HCT116 (cell line): ENCODE measurements around the gene HMGB4. TPM values are rescaled to one million over a fixed set of nuclear protein-coding genes. Genes with fewer than 3 reads are reported as not detected.

Experiments used
- ATAC-seq: fragments of 200-7000 bp; cut with Tn5 transposase; 2 replicates; pipeline ENCODE4 v1.9.1; 2020; ENCODE audit warnings: mild to moderate bottlenecking, moderate library complexity
- BruUV-seq: library from RNA; stranded (reverse); fragments of 400-500 nt; replicated peaks from 2 replicates; lab custom pipeline; 2021; lab: Mats Ljungman, UMichigan
- CTCF ChIA-PET: fragments of 300-600 bp; sonication (Branson Sonifier 250); formaldehyde crosslinking; loops from one replicate; lab custom pipeline; 2021; ENCODE audit warnings: antibody characterized with exemption; lab: Charles Lee
- POLR2A ChIA-PET: fragments of 300-600, 350-600 bp; sonication (Branson Sonifier 250); formaldehyde crosslinking; loops from one replicate; lab custom pipeline; 2021; ENCODE audit warnings: antibody characterized with exemption; lab: Charles Lee
- RAD21 ChIA-PET, 2 experiments: fragments of 300-600 bp; sonication (Branson Sonifier 250); formaldehyde crosslinking; loops; one replicate each; lab custom pipeline; 2023; ENCODE audit warnings: low total read pairs in 2 of 2; ENCODE audit not compliant: uncharacterized antibody in 2 of 2, unreplicated experiment in 2 of 2, low non-redundant PET in 1 of 2; lab: Charles Lee
- DNase-seq: peaks from one replicate; pipeline ENCODE4 v3.0.0-alpha.2; 2010; ENCODE audit warnings: low read depth, low spot score
- H2AFZ ChIP-seq: fragments of 200-600 bp; shearing (Covaris generic), sonication (generic); 2 replicates; pipeline ENCODE4 v1.6.1; 2017; ENCODE audit warnings: low read depth, mixed run types, mixed read lengths, antibody characterized with exemption, low read length; ENCODE audit not compliant: poor library complexity, severe bottlenecking
- H3K27ac ChIP-seq: 2 replicates; pipeline ENCODE4 v1.5.1; 2012; ENCODE audit warnings: low read depth, low read length
- H3K27me3 ChIP-seq: fragments of 200-600 bp; sonication (generic); 2 replicates; pipeline ENCODE4 v1.6.1; 2016; ENCODE audit warnings: mixed run types, low read length, mixed read lengths; ENCODE audit not compliant: insufficient read depth
- H3K36me3 ChIP-seq, 2 experiments: fragments of 200-500 bp in 1 of 2; fragments of 200-600 bp in 1 of 2; sonication (Bioruptor generic) in 1 of 2; sonication (generic) in 1 of 2; 2 replicates each; pipeline versions ENCODE4 v1.5.1 to v1.6.1; 2014 to 2016; ENCODE audit warnings: low read length in 2 of 2, inconsistent platforms in 1 of 2, mixed read lengths in 1 of 2, mixed run types in 1 of 2; ENCODE audit not compliant: insufficient read depth in 2 of 2, control insufficient read depth in 1 of 2
- H3K4me1 ChIP-seq, 2 experiments: fragments of 200-600 bp in 1 of 2; sonication (generic) in 1 of 2; 2 replicates each; pipeline versions ENCODE4 v1.5.1 to v1.6.1; 2012 to 2017; ENCODE audit warnings: low read length in 2 of 2, inconsistent platforms in 1 of 2, mild to moderate bottlenecking in 1 of 2, mixed read lengths in 1 of 2, mixed run types in 1 of 2, moderate library complexity in 1 of 2; ENCODE audit not compliant: insufficient read depth in 2 of 2, control insufficient read depth in 1 of 2
- H3K4me2 ChIP-seq: fragments of 200-600 bp; sonication (generic); 2 replicates; pipeline ENCODE4 v1.6.1; 2017; ENCODE audit warnings: mixed run types, low read length, mixed read lengths
- H3K4me3 ChIP-seq, 2 experiments: fragments of 200-600 bp in 1 of 2; sonication (generic) in 1 of 2; replicated peaks in 1 of 2; 2 replicates each; pipeline ENCODE4 v1.5.1; 2011 to 2016; ENCODE audit warnings: low read length in 2 of 2, control low read depth in 1 of 2, low read depth in 1 of 2, mild to moderate bottlenecking in 1 of 2, mixed read lengths in 1 of 2, mixed run types in 1 of 2
- H3K79me2 ChIP-seq: fragments of 200-600 bp; sonication (generic); 2 replicates; pipeline ENCODE4 v1.6.1; 2017; ENCODE audit warnings: mild to moderate bottlenecking, mixed run types, low read length, moderate library complexity, mixed read lengths; ENCODE audit not compliant: insufficient read depth
- H3K9ac ChIP-seq: fragments of 200-600 bp; sonication (generic); 2 replicates; pipeline ENCODE4 v1.6.1; 2016; ENCODE audit warnings: low read length, mixed read lengths
- H3K9me2 ChIP-seq: fragments of 200-600 bp; sonication (generic), shearing (Covaris generic); 2 replicates; pipeline ENCODE4 v1.6.1; 2017; ENCODE audit warnings: mixed run types, mild to moderate bottlenecking, moderate library complexity; ENCODE audit not compliant: insufficient read depth
- H3K9me3 ChIP-seq, 2 experiments: fragments of 200-500 bp in 1 of 2; fragments of 200-600 bp in 1 of 2; sonication (Bioruptor generic) in 1 of 2; sonication (generic) in 1 of 2; 2 replicates each; pipeline ENCODE4 v1.6.1; 2014 to 2017; ENCODE audit warnings: low read length in 2 of 2, mixed read lengths in 2 of 2, inconsistent platforms in 1 of 2, low read depth in 1 of 2, mild to moderate bottlenecking in 1 of 2, mixed run types in 1 of 2, moderate library complexity in 1 of 2; ENCODE audit not compliant: control insufficient read depth in 1 of 2, insufficient read depth in 1 of 2
- H4K20me1 ChIP-seq: fragments of 200-600 bp; sonication (generic), shearing (Covaris generic); 2 replicates; pipeline ENCODE4 v1.6.1; 2017; ENCODE audit warnings: mixed run types, mild to moderate bottlenecking, moderate library complexity; ENCODE audit not compliant: insufficient read depth
- ATF3 ChIP-seq: IDR thresholded peaks from 2 replicates; pipeline ENCODE4 v1.6.1; 2012
- CBX3 ChIP-seq: IDR thresholded peaks from 2 replicates; pipeline ENCODE4 v1.6.1; 2012; ENCODE audit warnings: low read depth
- CEBPB ChIP-seq: IDR thresholded peaks from 2 replicates; pipeline ENCODE4 v1.6.1; 2012; ENCODE audit warnings: low read depth
- CTCF ChIP-seq, 3 experiments: fragments of 200-600 bp in 1 of 3; sonication (generic) in 1 of 3; IDR thresholded peaks in 2 of 3; conservative IDR thresholded peaks in 1 of 3; 2 replicates each; pipeline ENCODE4 v1.5.1; 2012 to 2017; ENCODE audit warnings: low read depth in 2 of 3, low read length in 2 of 3, antibody characterized with exemption in 1 of 3, borderline replicate concordance in 1 of 3, control low read depth in 1 of 3, mild to moderate bottlenecking in 1 of 3, mixed read lengths in 1 of 3, mixed run types in 1 of 3, moderate library complexity in 1 of 3; ENCODE audit not compliant: insufficient read depth in 1 of 3
- EGR1 ChIP-seq: IDR thresholded peaks from 2 replicates; pipeline ENCODE4 v1.6.1; 2012; ENCODE audit warnings: low read depth
- ELF1 ChIP-seq: IDR thresholded peaks from 2 replicates; pipeline ENCODE4 v1.6.1; 2012; ENCODE audit warnings: low read depth, borderline replicate concordance
- EZH2 ChIP-seq: fragments of 200-600 bp; sonication (generic); IDR thresholded peaks from 2 replicates; pipeline ENCODE4 v1.6.1; 2017; ENCODE audit warnings: antibody characterized with exemption, mixed run types
- EZH2phosphoT487 ChIP-seq: fragments of 200-600 bp; IDR thresholded peaks from 2 replicates; pipeline ENCODE4 v1.6.1; 2018; ENCODE audit warnings: antibody characterized with exemption, borderline replicate concordance
- FOSL1 ChIP-seq: IDR thresholded peaks from 2 replicates; pipeline ENCODE4 v1.6.1; 2012; ENCODE audit warnings: low read depth
- MAX ChIP-seq: IDR thresholded peaks from 2 replicates; pipeline ENCODE4 v1.6.1; 2012
- POLR2AphosphoS5 ChIP-seq: IDR thresholded peaks from 2 replicates; pipeline ENCODE4 v1.6.1; 2011; ENCODE audit warnings: mild to moderate bottlenecking, low read depth, low read length, moderate library complexity
- RAD21 ChIP-seq: IDR thresholded peaks from 2 replicates; pipeline ENCODE4 v1.6.1; 2012; ENCODE audit warnings: low read depth, mild to moderate bottlenecking
- REST ChIP-seq: IDR thresholded peaks from 2 replicates; pipeline ENCODE4 v1.6.1; 2012; ENCODE audit warnings: low read depth
- SIN3A ChIP-seq: IDR thresholded peaks from 2 replicates; pipeline ENCODE4 v1.6.1; 2012; ENCODE audit warnings: low read depth
- SP1 ChIP-seq: IDR thresholded peaks from 2 replicates; pipeline ENCODE4 v1.6.1; 2012; ENCODE audit warnings: low read depth
- SRF ChIP-seq: IDR thresholded peaks from 2 replicates; pipeline ENCODE4 v1.6.1; 2012; ENCODE audit warnings: low read depth
- YY1 ChIP-seq: IDR thresholded peaks from 2 replicates; pipeline ENCODE4 v1.6.1; 2011; ENCODE audit warnings: low read length, low read depth, moderate library complexity, mild to moderate bottlenecking; ENCODE audit not compliant: insufficient replicate concordance; ENCODE audit errors: extremely low read depth
- ZBTB33 ChIP-seq: IDR thresholded peaks from 2 replicates; pipeline ENCODE4 v1.6.1; 2011; ENCODE audit warnings: mild to moderate bottlenecking, low read length, moderate library complexity; ENCODE audit not compliant: insufficient replicate concordance; ENCODE audit errors: extremely low read depth
- ZFX ChIP-seq: fragments of 450-650 bp; IDR thresholded peaks from 2 replicates; pipeline ENCODE4 v1.6.1; 2017
- ZNF274 ChIP-seq: fragments of 200-500 bp; sonication (Bioruptor generic); IDR thresholded peaks from 2 replicates; pipeline ENCODE4 v1.6.1; 2014; ENCODE audit warnings: mild to moderate bottlenecking, low read depth, low read length, inconsistent platforms
- intact Hi-C: fragments of 100-400 bp; cut with micrococcal nuclease; formaldehyde crosslinking; loops from 2 replicates; pipeline ENCODE4 v1.10.0; 2022
- total RNA-seq: library from RNA; stranded (reverse); gene quantifications from one replicate; pipeline ENCODE4 v1.2.1, GENCODE V29; 2021; ENCODE audit not compliant: unreplicated experiment

The HMGB4 gene
- total RNA-seq, 1 experiment from 2014 or later = not detected

GRCh38 chr1:33849211-33849610 lies 14.7 kb upstream of the HMGB4 start:
- no peak for DNase-seq
- H2AFZ ChIP-seq = no peak overlapping the region
- H4K20me1 ChIP-seq = no peaks in the 10 kb centered on the region
- H3K27ac ChIP-seq = no peak overlapping the region
- TF ChIP-seq EGR1 (no peak), ELF1 (no peak), CBX3 (no peak), EZH2 (no peak), FOSL1 (no peak), ZBTB33 (no peak), ATF3 (no peak), SIN3A (no peak), CEBPB (no peak), SP1 (no peak), ZNF274 (no peak), CTCF (IDR thresholded peaks at IDR 0.05 in 2 of 3, conservative IDR thresholded peaks at IDR 0.05 in 1 of 3; ENCODE audit: borderline replicate concordance in 1 of 3, insufficient read depth in 1 of 3, low read depth in 2 of 3, low read length in 2 of 3) (no peak), MAX (no peak), YY1 (no peak), POLR2AphosphoS5 (no peak), ZFX (no peak), SRF (no peak), REST (no peak), RAD21 (no peak), EZH2phosphoT487 (no peak)
- intact Hi-C loops = no loop called here
- H3K9ac ChIP-seq = no peak overlapping the region
- H3K4me1 ChIP-seq = no peaks in the 10 kb centered on the region
- peaks cover 62% of the 10 kb centered on the region for H3K27me3 ChIP-seq
- no peaks in the 10 kb centered on the region for H3K9me3 ChIP-seq
- no peak for ATAC-seq
- no peak overlapping the region for H3K4me3 ChIP-seq
- ChIA-PET POLR2A (no interaction called here), CTCF (no interaction called here), RAD21 (no interaction called here)
- no peaks in the 10 kb centered on the region for H3K79me2 ChIP-seq
- no peaks in the 10 kb centered on the region for H3K36me3 ChIP-seq
- H3K9me2 ChIP-seq = no peaks in the 10 kb centered on the region
- BruUV-seq = no TSS peak
- no peak overlapping the region for H3K4me2 ChIP-seq
